ENCODE results near the gene LINGO3.

LINGO3 gene

DNA sequence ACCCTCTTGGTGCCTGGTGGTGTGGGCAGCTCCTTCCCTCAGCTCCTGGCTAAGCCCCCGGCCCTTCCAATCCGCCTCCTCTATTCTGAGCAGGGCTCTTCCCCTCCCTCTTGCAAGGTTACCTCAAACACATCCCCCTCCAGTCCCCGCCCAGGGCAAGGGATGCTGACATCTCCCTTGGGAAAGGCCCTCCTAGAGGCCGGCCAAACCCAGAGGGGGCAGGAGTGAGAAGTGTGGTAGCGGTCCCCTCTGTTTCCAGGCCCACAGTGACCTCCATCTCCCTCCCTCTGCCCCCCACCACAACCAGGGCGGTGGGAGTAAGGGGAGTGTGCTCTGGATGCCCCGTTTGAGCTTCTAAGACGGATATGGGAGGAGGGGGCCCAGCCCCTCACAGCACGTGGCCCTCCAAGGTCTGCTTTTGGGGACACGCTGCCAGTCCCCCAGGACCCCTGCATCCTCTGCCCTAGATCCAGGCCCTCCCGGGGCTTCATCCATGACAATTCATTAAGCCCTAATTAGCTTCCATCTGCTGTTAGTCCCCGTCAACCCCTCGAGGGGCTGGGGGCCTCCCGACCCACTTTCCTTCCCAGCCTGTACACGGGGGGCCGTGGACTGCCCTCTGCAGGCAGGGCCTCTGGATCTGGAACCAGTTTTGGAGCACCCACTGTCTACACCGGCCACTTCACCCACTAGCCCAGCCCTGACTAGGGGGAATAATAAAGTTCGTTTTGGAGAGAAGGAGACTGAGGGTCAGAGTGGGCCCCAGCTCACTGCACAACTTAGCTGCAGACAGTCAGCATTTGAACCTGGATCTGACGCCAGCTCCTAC is 2.3 kb downstream of the LINGO3 start (continued):
- TF ChIP-seq, protein P1, sequence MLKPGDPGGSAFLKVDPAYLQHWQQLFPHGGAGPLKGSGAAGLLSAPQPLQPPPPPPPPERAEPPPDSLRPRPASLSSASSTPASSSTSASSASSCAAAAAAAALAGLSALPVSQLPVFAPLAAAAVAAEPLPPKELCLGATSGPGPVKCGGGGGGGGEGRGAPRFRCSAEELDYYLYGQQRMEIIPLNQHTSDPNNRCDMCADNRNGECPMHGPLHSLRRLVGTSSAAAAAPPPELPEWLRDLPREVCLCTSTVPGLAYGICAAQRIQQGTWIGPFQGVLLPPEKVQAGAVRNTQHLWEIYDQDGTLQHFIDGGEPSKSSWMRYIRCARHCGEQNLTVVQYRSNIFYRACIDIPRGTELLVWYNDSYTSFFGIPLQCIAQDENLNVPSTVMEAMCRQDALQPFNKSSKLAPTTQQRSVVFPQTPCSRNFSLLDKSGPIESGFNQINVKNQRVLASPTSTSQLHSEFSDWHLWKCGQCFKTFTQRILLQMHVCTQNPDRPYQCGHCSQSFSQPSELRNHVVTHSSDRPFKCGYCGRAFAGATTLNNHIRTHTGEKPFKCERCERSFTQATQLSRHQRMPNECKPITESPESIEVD (tag by site-specific recombination; IDR thresholded peaks at IDR 0.05) = no peak
- TF ChIP-seq ZNF785 (tag by site-specific recombination; IDR thresholded peaks at IDR 0.05) = no peak
- TF ChIP-seq ZBTB17 (tag by site-specific recombination; IDR thresholded peaks at IDR 0.05) = no peak
- no peak for TF ChIP-seq ZNF510 (tag by site-specific recombination; IDR thresholded peaks at IDR 0.05; ENCODE audit: insufficient replicate concordance)
- TF ChIP-seq EGR2 (tag by site-specific recombination; IDR thresholded peaks at IDR 0.05; ENCODE audit: low read depth) = peak; percentile 37; the same call in 1 of the 2 replicates

DNA sequence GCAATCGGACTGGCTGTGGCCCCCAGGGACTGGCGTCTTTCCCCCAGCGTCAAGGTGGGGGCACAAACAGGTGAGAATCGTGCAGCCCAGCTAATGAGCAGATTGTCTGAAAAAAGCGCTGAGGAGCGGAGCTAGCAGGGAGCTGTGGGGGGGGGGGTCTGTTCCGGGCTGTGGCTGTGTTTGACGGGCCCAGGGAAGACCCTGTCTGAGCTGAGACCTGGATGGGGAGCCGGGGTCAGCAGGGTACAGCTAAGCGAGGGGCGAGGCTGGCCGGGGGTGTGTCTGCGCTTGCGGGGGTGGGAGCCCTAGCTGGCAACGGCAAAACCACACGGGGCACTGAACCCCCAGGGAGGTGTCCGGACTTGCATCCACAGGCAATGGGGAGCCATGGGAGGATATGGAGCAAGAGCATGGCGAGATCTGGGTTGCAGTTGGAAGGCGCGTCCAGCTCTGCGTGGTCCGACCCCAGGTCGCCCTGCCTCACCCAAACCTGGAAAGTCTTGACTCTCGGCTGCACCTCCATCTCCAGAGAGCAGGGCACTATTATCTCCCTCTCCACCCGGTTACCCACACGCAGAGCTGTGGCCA is 4.6 kb downstream of the LINGO3 start:
- Histone ChIP-seq H3K27ac (ENCODE audit: extremely low read depth, low read depth, low read length) (no peak overlapping the region), H3K36me3 (ENCODE audit: control insufficient read depth in 2 of 2, insufficient read depth in 1 of 2, low read length in 2 of 2) (no peaks in the 10 kb centered on the region), H3K4me3 (ENCODE audit: low read depth, low read length) (no peak overlapping the region), H3K9me3 (ENCODE audit: control insufficient read depth, insufficient read depth, low read depth, low read length) (no peaks in the 10 kb centered on the region), H3K4me1 (ENCODE audit: control insufficient read depth, insufficient read depth, low read length) (no peaks in the 10 kb centered on the region)
- POLR2A ChIA-PET = no interaction called here
- TF ChIP-seq, protein P2, sequence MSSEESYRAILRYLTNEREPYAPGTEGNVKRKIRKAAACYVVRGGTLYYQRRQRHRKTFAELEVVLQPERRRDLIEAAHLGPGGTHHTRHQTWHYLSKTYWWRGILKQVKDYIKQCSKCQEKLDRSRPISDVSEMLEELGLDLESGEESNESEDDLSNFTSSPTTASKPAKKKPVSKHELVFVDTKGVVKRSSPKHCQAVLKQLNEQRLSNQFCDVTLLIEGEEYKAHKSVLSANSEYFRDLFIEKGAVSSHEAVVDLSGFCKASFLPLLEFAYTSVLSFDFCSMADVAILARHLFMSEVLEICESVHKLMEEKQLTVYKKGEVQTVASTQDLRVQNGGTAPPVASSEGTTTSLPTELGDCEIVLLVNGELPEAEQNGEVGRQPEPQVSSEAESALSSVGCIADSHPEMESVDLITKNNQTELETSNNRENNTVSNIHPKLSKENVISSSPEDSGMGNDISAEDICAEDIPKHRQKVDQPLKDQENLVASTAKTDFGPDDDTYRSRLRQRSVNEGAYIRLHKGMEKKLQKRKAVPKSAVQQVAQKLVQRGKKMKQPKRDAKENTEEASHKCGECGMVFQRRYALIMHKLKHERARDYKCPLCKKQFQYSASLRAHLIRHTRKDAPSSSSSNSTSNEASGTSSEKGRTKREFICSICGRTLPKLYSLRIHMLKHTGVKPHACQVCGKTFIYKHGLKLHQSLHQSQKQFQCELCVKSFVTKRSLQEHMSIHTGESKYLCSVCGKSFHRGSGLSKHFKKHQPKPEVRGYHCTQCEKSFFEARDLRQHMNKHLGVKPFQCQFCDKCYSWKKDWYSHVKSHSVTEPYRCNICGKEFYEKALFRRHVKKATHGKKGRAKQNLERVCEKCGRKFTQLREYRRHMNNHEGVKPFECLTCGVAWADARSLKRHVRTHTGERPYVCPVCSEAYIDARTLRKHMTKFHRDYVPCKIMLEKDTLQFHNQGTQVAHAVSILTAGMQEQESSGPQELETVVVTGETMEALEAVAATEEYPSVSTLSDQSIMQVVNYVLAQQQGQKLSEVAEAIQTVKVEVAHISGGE (tag by site-specific recombination; conservative IDR thresholded peaks at IDR 0.05; ENCODE audit: low read depth) = no peak
- TF ChIP-seq ZNF544 (tag by site-specific recombination; IDR thresholded peaks at IDR 0.05) = no peak
- peak; percentile 94 for TF ChIP-seq ZNF16 (tag by site-specific recombination; IDR thresholded peaks at IDR 0.05; ENCODE audit: low read depth)
- TF ChIP-seq GLIS1 (tag by site-specific recombination; IDR thresholded peaks at IDR 0.05) = no peak
- TF ChIP-seq, protein P3, sequence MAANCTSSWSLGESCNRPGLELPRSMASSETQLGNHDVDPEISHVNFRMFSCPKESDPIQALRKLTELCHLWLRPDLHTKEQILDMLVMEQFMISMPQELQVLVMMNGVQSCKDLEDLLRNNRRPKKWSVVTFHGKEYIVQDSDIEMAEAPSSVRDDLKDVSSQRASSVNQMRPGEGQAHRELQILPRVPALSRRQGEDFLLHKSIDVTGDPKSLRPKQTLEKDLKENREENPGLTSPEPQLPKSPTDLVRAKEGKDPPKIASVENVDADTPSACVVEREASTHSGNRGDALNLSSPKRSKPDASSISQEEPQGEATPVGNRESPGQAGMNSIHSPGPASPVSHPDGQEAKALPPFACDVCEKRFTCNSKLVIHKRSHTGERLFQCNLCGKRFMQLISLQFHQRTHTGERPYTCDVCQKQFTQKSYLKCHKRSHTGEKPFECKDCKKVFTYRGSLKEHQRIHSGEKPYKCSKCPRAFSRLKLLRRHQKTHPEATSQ (tag by site-specific recombination; IDR thresholded peaks at IDR 0.05) = no peak
- CTCF ChIA-PET = interaction anchor here (0.6 kb wide), 2 partner anchors 11 to 87 kb away, joined by 3 read pairs; no protein-coding TSS in a partner anchor

DNA sequence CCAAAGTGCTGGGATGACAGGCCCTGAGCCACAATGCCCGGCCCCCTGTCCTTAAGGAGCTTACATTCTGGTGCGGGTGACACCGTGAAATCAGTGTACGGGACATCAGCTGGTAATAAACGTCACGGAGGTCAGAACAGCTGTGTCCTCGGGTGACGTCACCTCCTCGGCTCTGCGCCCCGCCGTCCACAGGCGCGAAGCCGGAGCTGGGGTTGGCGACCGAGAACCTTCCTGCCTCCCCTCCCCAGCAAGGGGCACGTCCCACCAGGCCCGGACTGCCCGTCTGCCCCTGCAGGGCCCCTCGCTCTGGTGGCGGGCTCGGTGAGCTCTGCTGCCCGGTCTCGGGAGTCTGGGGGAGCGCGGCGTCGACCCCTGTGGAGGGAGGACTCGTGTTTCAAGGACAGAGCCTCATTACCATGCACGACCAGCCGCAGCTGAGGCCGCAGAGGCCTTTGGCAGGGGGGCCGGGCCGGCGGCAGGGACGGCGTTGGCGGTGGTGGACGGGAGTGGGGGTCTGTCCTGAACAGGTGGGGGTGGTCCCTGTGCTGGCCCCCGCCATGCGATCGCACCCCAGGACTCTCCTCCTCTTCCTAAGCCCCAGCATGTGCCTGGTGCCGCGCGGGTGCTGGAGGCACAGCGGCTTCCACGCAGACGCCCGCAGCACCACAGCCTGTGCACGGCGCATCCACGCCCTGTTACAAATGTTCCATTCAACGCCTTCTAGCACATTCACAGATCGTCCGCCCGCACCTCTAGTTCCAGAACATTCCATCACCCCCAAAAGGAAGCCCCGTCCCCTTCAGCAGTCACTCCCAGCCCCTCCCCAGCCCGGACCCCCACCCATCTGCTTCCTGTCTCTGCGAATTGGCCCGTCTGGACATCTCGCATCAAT is 5.4 kb downstream of the LINGO3 start:
- H3K4me1 ChIP-seq (ENCODE audit: control insufficient read depth, insufficient read depth, low read length) = no peaks in the 10 kb centered on the region
- H3K36me3 ChIP-seq (ENCODE audit: control insufficient read depth in 2 of 2, insufficient read depth in 1 of 2, low read length in 2 of 2) = no peaks in the 10 kb centered on the region
- no peak for TF ChIP-seq ZNF133 (tag by site-specific recombination; IDR thresholded peaks at IDR 0.05)
- TF ChIP-seq, protein P4, sequence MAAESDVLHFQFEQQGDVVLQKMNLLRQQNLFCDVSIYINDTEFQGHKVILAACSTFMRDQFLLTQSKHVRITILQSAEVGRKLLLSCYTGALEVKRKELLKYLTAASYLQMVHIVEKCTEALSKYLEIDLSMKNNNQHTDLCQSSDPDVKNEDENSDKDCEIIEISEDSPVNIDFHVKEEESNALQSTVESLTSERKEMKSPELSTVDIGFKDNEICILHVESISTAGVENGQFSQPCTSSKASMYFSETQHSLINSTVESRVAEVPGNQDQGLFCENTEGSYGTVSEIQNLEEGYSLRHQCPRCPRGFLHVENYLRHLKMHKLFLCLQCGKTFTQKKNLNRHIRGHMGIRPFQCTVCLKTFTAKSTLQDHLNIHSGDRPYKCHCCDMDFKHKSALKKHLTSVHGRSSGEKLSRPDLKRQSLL (tag by site-specific recombination; IDR thresholded peaks at IDR 0.05) = peak; percentile 10; the same call in 1 of the 2 replicates
- POLR2A ChIA-PET = no interaction called here
- H3K27ac ChIP-seq (ENCODE audit: extremely low read depth, low read depth, low read length) = no peak overlapping the region
- no peaks in the 10 kb centered on the region for H3K9me3 ChIP-seq (ENCODE audit: control insufficient read depth, insufficient read depth, low read depth, low read length)
- no peak overlapping the region for H3K4me3 ChIP-seq (ENCODE audit: low read depth, low read length)
- CTCF ChIA-PET = interaction anchor here (0.6 kb wide), 3 partner anchors 12 to 99 kb away, joined by 3 to 5 read pairs (median 3); no protein-coding TSS in a partner anchor
